ENCODE results near the gene CDK10.

The CDK10 gene

GRCh38 chr16:89738072-89738377 lies 51.5 kb downstream of the CDK10 start:
- DNase-seq: no peak

- DNase-seq: no peak
Measured at GRCh38 chr16:89738538-89739317, 52.2 kb downstream of the CDK10 start.

GRCh38 chr16:89739383-89739782 lies 52.9 kb downstream of the CDK10 start:
- DNase-seq: no peak

GRCh38 chr16:89741342-89742014 lies 55.0 kb downstream of the CDK10 start:
- no peak for DNase-seq

- DNase-seq: no peak
Measured at GRCh38 chr16:89742948-89743347, 56.5 kb downstream of the CDK10 start.

- no peak for DNase-seq
Measured at GRCh38 chr16:89744813-89745212, 58.3 kb downstream of the CDK10 start.
